Measurements from ENCODE around the gene ZNF335.

GRCh38 chr20:45964006-45964400 is 8.0 kb downstream of the ZNF335 start:
- TF ChIP-seq CTCF (IDR thresholded peaks at IDR 0.05; ENCODE audit: low read length) (no peak), EZH2 (IDR thresholded peaks at IDR 0.05; ENCODE audit: borderline replicate concordance, low read length) (no peak)

All from OCI-LY1 (cell line).